Prostate gland (tissue), 2 donors: ENCODE data around the gene RPL32.

Experiments
- CTCF ChIP-seq, 4 experiments: fragments of 200-600 bp in 2 of 4; fragments of 450-650 bp in 2 of 4; sonication (generic) in 2 of 4; IDR thresholded peaks; 1 replicate in 3 of 4; 2 replicates in 1 of 4; pipeline ENCODE4 v1.5.1; 2016 to 2019; ENCODE audit warnings: antibody characterized with exemption in 4 of 4, mild to moderate bottlenecking in 2 of 4, moderate library complexity in 2 of 4
- POLR2A ChIP-seq: fragments of 450-650 bp; IDR thresholded peaks from one replicate; pipeline ENCODE4 v1.6.1; 2016; ENCODE audit warnings: antibody characterized with exemption, mild to moderate bottlenecking
- POLR2AphosphoS5 ChIP-seq: sonication (generic); formaldehyde crosslinking; IDR thresholded peaks from one replicate; pipeline ENCODE4 v1.6.1; 2017; ENCODE audit warnings: antibody characterized with exemption

- TF ChIP-seq CTCF (IDR thresholded peaks at IDR 0.05) (no peak), POLR2A (no peak), POLR2AphosphoS5 (no peak)
Observed at GRCh38 chr3:12812812-12813211, 28.6 kb downstream of the RPL32 start.
